CD14-positive monocyte (primary cell): ENCODE results near the gene VSTM2B. TPM values are rescaled to one million over a fixed set of nuclear protein-coding genes. Genes with fewer than 3 reads are reported as not detected.

Experiments used
- DNase-seq, 3 donors: peaks; one replicate each; pipeline ENCODE4 v3.0.0-alpha.2; 2011 to 2022
- H2AFZ ChIP-seq: 2 replicates; pipeline ENCODE4 v1.6.0; 2012; ENCODE audit warnings: mild to moderate bottlenecking, low read depth, low read length, inconsistent platforms; ENCODE audit not compliant: insufficient read depth, poor library complexity, severe bottlenecking
- H3K27ac ChIP-seq, 2 donors: 1 replicate in 1 of 2; 2 replicates in 1 of 2; pipeline ENCODE4 v1.5.1; 2012 to 2013; ENCODE audit warnings: low read length in 2 of 2, control low read depth in 1 of 2, inconsistent platforms in 1 of 2, low read depth in 1 of 2, mild to moderate bottlenecking in 1 of 2
- H3K27me3 ChIP-seq, 2 donors: one replicate each; pipeline versions ENCODE4 v1.6.0 to v1.6.1; 2011 to 2013; ENCODE audit warnings: low read length in 2 of 2; ENCODE audit not compliant: control insufficient read depth in 2 of 2, insufficient read depth in 2 of 2
- H3K36me3 ChIP-seq, 2 donors: replicated peaks in 1 of 2; 1 replicate in 1 of 2; 2 replicates in 1 of 2; pipeline versions ENCODE4 v1.5.1 to v1.6.1; 2012 to 2013; ENCODE audit warnings: low read length in 2 of 2, control low read depth in 1 of 2, inconsistent platforms in 1 of 2, mild to moderate bottlenecking in 1 of 2; ENCODE audit not compliant: insufficient read depth in 2 of 2, control insufficient read depth in 1 of 2
- H3K4me1 ChIP-seq, 2 donors: 1 replicate in 1 of 2; 2 replicates in 1 of 2; pipeline versions ENCODE4 v1.5.1 to v1.6.1; 2012 to 2013; ENCODE audit warnings: low read length in 2 of 2, control low read depth in 1 of 2, inconsistent platforms in 1 of 2, mild to moderate bottlenecking in 1 of 2, moderate library complexity in 1 of 2; ENCODE audit not compliant: insufficient read depth in 2 of 2, control insufficient read depth in 1 of 2
- H3K4me2 ChIP-seq: replicated peaks from 2 replicates; pipeline ENCODE3; 2012; ENCODE audit warnings: low read length, moderate library complexity, mild to moderate bottlenecking; ENCODE audit not compliant: poor library complexity, severe bottlenecking; ENCODE audit errors: extremely low read depth
- H3K4me3 ChIP-seq, 3 experiments: fragments of 200-600 bp in 1 of 3; sonication (generic) in 1 of 3; replicated peaks in 1 of 3; 1 replicate in 2 of 3; 2 replicates in 1 of 3; pipeline ENCODE4 v1.5.1; 2011 to 2013; ENCODE audit warnings: low read length in 3 of 3, mild to moderate bottlenecking in 3 of 3, control low read depth in 2 of 3, low read depth in 2 of 3, inconsistent platforms in 1 of 3, moderate library complexity in 1 of 3
- H3K79me2 ChIP-seq: 2 replicates; pipeline ENCODE4 v1.6.0; 2012; ENCODE audit warnings: mild to moderate bottlenecking, control low read depth, inconsistent platforms, low read length, moderate library complexity; ENCODE audit not compliant: insufficient read depth
- H3K9ac ChIP-seq: 2 replicates; pipeline ENCODE4 v1.6.0; 2017; ENCODE audit warnings: low read length, mild to moderate bottlenecking; ENCODE audit not compliant: insufficient read depth, poor library complexity, severe bottlenecking
- H3K9me3 ChIP-seq, 2 donors: replicated peaks in 1 of 2; 1 replicate in 1 of 2; 2 replicates in 1 of 2; pipeline versions ENCODE4 v1.5.1 to v1.6.1; 2012 to 2013; ENCODE audit warnings: low read length in 2 of 2, control low read depth in 1 of 2; ENCODE audit not compliant: control insufficient read depth in 1 of 2, insufficient read depth in 1 of 2
- H4K20me1 ChIP-seq: 2 replicates; pipeline ENCODE4 v1.6.0; 2012; ENCODE audit warnings: mild to moderate bottlenecking, low read length, control low read depth, moderate library complexity; ENCODE audit not compliant: insufficient read depth
- H3K27ac Mint-ChIP-seq, 7 donors: one replicate each; pipeline ENCODE4 v1.8.0; 2020; ENCODE audit warnings: mild to moderate bottlenecking in 7 of 7, mixed read lengths in 7 of 7, moderate library complexity in 6 of 7, inconsistent platforms in 2 of 7
- H3K27me3 Mint-ChIP-seq, 3 donors: one replicate each; pipeline ENCODE4 v1.8.0; 2021 to 2022; ENCODE audit warnings: low read depth in 3 of 3, mild to moderate bottlenecking in 3 of 3, mixed read lengths in 3 of 3, moderate library complexity in 3 of 3, inconsistent platforms in 1 of 3
- H3K36me3 Mint-ChIP-seq, 2 donors: one replicate each; pipeline ENCODE4 v1.8.0; 2020; ENCODE audit warnings: mixed read lengths in 2 of 2, inconsistent platforms in 1 of 2, mild to moderate bottlenecking in 1 of 2
- H3K4me1 Mint-ChIP-seq: one replicate; pipeline ENCODE4 v1.8.0; 2020; ENCODE audit warnings: mild to moderate bottlenecking, mixed read lengths
- H3K4me3 Mint-ChIP-seq, 2 donors: one replicate each; pipeline ENCODE4 v1.8.0; 2020; ENCODE audit warnings: mild to moderate bottlenecking in 2 of 2, mixed read lengths in 2 of 2, moderate library complexity in 1 of 2
- H3K9me3 Mint-ChIP-seq, 7 donors: one replicate each; pipeline ENCODE4 v1.8.0; 2020 to 2022; ENCODE audit warnings: mixed read lengths in 7 of 7, mild to moderate bottlenecking in 6 of 7, moderate library complexity in 6 of 7, inconsistent platforms in 2 of 7
- WGBS: methylation state at CpG from one replicate; pipeline ENCODE4 v1.1.5; 2013; ENCODE audit warnings: missing lambda C conversion rate; ENCODE audit not compliant: insufficient coverage; 5-methylcytosine and 5-hydroxymethylcytosine counted together
- intact Hi-C, 2 donors: fragments of 100-400 bp; cut with micrococcal nuclease; formaldehyde crosslinking; loops; one replicate each; pipeline versions ENCODE4 v1.15.0 to v1.15.1; 2023
- polyA plus RNA-seq, 3 donors: library from polyadenylated mRNA; depleted of rRNA in 1 of 3; unstranded in 2 of 3; stranded (reverse) in 1 of 3; fragments of 300-500 nt in 2 of 3; fragments of >200 nt in 1 of 3; fragmentation: Illumina TruSeq in 2 of 3; gene quantifications; 1 replicate in 2 of 3; 2 replicates in 1 of 3; pipeline ENCODE4 v1.2.3, GENCODE V29; 2012 to 2021
- TF ChIP-seq, protein P1 (sequence below): fragments of 200-600 bp; IDR thresholded peaks from one replicate; pipeline ENCODE4 v1.8.0; 2022; ENCODE audit warnings: antibody characterized with exemption, mild to moderate bottlenecking

The VSTM2B gene
- polyA plus RNA-seq, 3 donors = not detected

DNA sequence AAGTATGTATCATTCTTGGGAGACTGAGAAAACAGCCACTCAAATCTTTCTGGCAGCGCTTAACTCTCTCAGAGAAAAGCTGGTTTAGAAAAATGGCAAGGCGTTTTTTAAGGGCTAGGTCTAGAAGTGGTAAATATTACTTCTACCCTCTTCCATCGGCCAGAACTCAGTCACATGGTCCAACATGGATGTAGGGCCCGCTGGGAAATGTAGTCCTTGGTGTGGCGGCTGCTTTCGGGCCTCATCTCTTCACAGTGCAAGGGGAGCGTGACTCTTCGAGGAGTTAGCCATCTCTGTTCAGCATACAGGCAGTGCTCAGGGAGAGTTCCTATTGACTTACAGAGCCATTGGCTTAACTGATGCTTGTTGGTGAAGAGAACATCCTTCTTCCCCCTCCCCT is 6.3 kb downstream of the VSTM2B start:
- peaks cover 19 to 45% of the 10 kb centered on the region in 2 donors for H3K27me3 ChIP-seq
- no peaks in the 10 kb centered on the region for H3K79me2 ChIP-seq
- H3K36me3 ChIP-seq = no peaks in the 10 kb centered on the region
- DNase-seq = no peak
- H3K27ac Mint-ChIP-seq = no peak overlapping the region
- TF ChIP-seq, protein P1, sequence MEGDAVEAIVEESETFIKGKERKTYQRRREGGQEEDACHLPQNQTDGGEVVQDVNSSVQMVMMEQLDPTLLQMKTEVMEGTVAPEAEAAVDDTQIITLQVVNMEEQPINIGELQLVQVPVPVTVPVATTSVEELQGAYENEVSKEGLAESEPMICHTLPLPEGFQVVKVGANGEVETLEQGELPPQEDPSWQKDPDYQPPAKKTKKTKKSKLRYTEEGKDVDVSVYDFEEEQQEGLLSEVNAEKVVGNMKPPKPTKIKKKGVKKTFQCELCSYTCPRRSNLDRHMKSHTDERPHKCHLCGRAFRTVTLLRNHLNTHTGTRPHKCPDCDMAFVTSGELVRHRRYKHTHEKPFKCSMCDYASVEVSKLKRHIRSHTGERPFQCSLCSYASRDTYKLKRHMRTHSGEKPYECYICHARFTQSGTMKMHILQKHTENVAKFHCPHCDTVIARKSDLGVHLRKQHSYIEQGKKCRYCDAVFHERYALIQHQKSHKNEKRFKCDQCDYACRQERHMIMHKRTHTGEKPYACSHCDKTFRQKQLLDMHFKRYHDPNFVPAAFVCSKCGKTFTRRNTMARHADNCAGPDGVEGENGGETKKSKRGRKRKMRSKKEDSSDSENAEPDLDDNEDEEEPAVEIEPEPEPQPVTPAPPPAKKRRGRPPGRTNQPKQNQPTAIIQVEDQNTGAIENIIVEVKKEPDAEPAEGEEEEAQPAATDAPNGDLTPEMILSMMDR = no peak
- H3K9ac ChIP-seq = no peak overlapping the region
- peaks cover 5 to 8% of the 10 kb centered on the region in 2 donors for H3K36me3 Mint-ChIP-seq
- intact Hi-C loops = no loop called here
- no peak overlapping the region for H3K4me3 ChIP-seq
- H4K20me1 ChIP-seq = no peaks in the 10 kb centered on the region
- no CpG with 5 or more reads among the region's 8 CpGs for WGBS
- no peak overlapping the region for H2AFZ ChIP-seq
- H3K4me3 Mint-ChIP-seq = no peak overlapping the region
- H3K27ac ChIP-seq = no peak overlapping the region
- no peak overlapping the region for H3K4me2 ChIP-seq
- H3K4me1 ChIP-seq = no peaks in the 10 kb centered on the region
- H3K4me1 Mint-ChIP-seq = peaks cover 2% of the 10 kb centered on the region
- peaks cover 41 to 58% (median 47%) of the 10 kb centered on the region in 3 donors for H3K27me3 Mint-ChIP-seq
- H3K9me3 Mint-ChIP-seq = peaks cover 0 to 17% (median 12%) of the 10 kb centered on the region in 7 donors
- peaks cover 5 to 19% of the 10 kb centered on the region in 2 donors for H3K9me3 ChIP-seq

DNA sequence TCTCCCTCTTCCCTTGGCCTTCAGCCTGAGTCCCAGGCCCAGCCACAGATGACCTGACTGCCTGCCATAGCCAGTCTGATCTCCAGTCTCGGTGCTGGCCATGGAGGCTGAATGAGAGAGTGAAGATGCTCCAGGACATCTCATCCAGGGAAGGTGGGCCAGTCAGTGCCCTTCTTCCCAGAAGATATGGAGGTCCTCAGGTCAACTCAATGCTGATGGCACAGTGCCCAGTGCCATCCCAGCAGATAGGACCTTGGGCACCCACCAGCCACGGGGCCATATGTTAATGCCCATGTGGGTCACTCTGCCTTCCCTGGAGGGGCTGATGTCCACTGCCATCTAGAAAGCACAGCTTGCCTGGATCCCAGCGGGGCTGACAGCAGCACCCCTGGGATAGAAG is 7.2 kb downstream of the VSTM2B start:
- Histone ChIP-seq H3K27ac (no peak overlapping the region), H4K20me1 (no peaks in the 10 kb centered on the region), H3K9ac (no peak overlapping the region), H2AFZ (no peak overlapping the region), H3K36me3 (no peaks in the 10 kb centered on the region), H3K4me3 (no peak overlapping the region), H3K4me1 (no peaks in the 10 kb centered on the region), H3K79me2 (no peaks in the 10 kb centered on the region), H3K27me3 (peaks cover 13 to 38% of the 10 kb centered on the region in 2 donors), H3K9me3 (peaks cover 5 to 10% of the 10 kb centered on the region in 2 donors), H3K4me2 (no peak overlapping the region)
- peaks cover 2% of the 10 kb centered on the region for H3K4me1 Mint-ChIP-seq
- peaks cover 3% of the 10 kb centered on the region in 2 donors for H3K36me3 Mint-ChIP-seq
- H3K27ac Mint-ChIP-seq = no peak overlapping the region
- no peak for DNase-seq
- peaks cover 0 to 15% (median 9%) of the 10 kb centered on the region in 7 donors for H3K9me3 Mint-ChIP-seq
- TF ChIP-seq, protein P1 = no peak
- intact Hi-C loops = no loop called here
- H3K27me3 Mint-ChIP-seq = peaks cover 34 to 50% (median 40%) of the 10 kb centered on the region in 3 donors
- WGBS = 84% methylated on average over 3 of the region's 3 CpGs
- no peak overlapping the region for H3K4me3 Mint-ChIP-seq
